ENCODE measurements around the gene CACNB2. TPM values are rescaled to one million over a fixed set of nuclear protein-coding genes. Genes with fewer than 3 reads are reported as not detected.

Gene CACNB2
- total and polyA plus RNA-seq, 2 of the 13 experiments (the other 11 are each of a cell fraction or from before 2014, with no cell fraction given): not detected

GRCh38 chr10:18551473-18551872 is 411.2 kb downstream of the CACNB2 start:
- Histone ChIP-seq H3K4me2 (ENCODE audit: low read depth, low read length) (no peak overlapping the region), H2AFZ (ENCODE audit: low read length) (no peak overlapping the region), H3K79me2 (ENCODE audit: insufficient read depth, low read length) (no peaks in the 10 kb centered on the region), H3K36me3 (replicated peaks in 1 of 2; ENCODE audit: control insufficient read depth in 1 of 2, insufficient read depth in 2 of 2, low read length in 2 of 2) (peaks cover 3 to 42% of the 10 kb centered on the region in 2 experiments), H3K4me3 (replicated peaks in 1 of 3; ENCODE audit: insufficient read depth in 1 of 3, low read depth in 2 of 3, low read length in 3 of 3) (no peak overlapping the region), H4K20me1 (ENCODE audit: insufficient read depth, low read length) (no peaks in the 10 kb centered on the region), H3K4me1 (ENCODE audit: insufficient read depth, low read length) (no peaks in the 10 kb centered on the region), H3K27ac (ENCODE audit: extremely low read length, insufficient read depth, low read length) (no peak overlapping the region), H3K9ac (ENCODE audit: insufficient read depth, low read depth, low read length) (no peak overlapping the region), H3K27me3 (ENCODE audit: control insufficient read depth in 1 of 2, insufficient read depth in 2 of 2, low read length in 2 of 2) (no peaks in the 10 kb centered on the region), H3K9me3 (ENCODE audit: low read length) (peaks cover 28% of the 10 kb centered on the region)
- 100% methylated on average over 2 of the region's 2 CpGs for WGBS (ENCODE audit: low lambda C conversion rate)
- DNase-seq (ENCODE audit: low spot score): no peak
- ChIA-PET POLR2A (no interaction called here), CTCF (ENCODE audit: low intra/inter-chr PET ratio, low total read pairs) (no interaction called here)
- TF ChIP-seq PLRG1 (conservative IDR thresholded peaks at IDR 0.05): no peak
- TF ChIP-seq FOXA3 (CRISPR knock-in tag; IDR thresholded peaks at IDR 0.05): no peak
- no peak for TF ChIP-seq GRHL1 (CRISPR knock-in tag; conservative IDR thresholded peaks at IDR 0.05)
- TF ChIP-seq MIXL1 (CRISPR knock-in tag; IDR thresholded peaks at IDR 0.05): no peak
- no peak for TF ChIP-seq HES4 (CRISPR knock-in tag; IDR thresholded peaks at IDR 0.05; ENCODE audit: borderline replicate concordance)
- TF ChIP-seq RBM22 (optimal IDR thresholded peaks at IDR 0.05; ENCODE audit: low read length): no peak
- in situ Hi-C loops (cut with HindIII; ENCODE audit: extremely low pct_ligation_motif_present, low pct_unique_long_range_greater_than_20kb): no loop called here
- no peak for FAIRE-seq
- intact Hi-C loops (cut with micrococcal nuclease; ENCODE audit: unreplicated experiment): no loop called here
- ATAC-seq: no peak
- BruUV-seq (replicated peaks): no TSS peak

DNA sequence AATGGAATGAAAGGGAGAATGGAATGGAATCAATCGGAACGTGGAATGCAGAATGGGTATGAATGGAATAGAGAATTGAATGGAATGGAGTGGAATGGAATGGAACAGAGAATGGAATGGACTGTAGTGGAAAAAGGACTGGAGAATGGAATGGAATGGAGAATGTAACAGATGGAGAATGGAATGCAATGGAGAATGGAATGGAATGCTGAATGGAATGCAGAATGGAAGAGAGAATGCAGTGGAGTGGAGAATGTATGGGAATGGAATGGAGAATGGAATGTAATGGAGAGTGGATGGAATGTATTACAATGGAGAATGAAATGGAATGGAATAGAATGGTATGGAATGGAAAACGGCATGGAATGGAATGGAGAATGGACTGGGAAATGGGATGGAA is 414.3 kb downstream of the CACNB2 start:
- Histone ChIP-seq H3K9me3 (ENCODE audit: low read length) (peaks cover 58% of the 10 kb centered on the region), H3K9ac (ENCODE audit: insufficient read depth, low read depth, low read length) (no peak overlapping the region), H3K27me3 (ENCODE audit: control insufficient read depth in 1 of 2, insufficient read depth in 2 of 2, low read length in 2 of 2) (no peaks in the 10 kb centered on the region), H3K27ac (ENCODE audit: extremely low read length, insufficient read depth, low read length) (no peak overlapping the region), H3K4me3 (replicated peaks in 1 of 3; ENCODE audit: insufficient read depth in 1 of 3, low read depth in 2 of 3, low read length in 3 of 3) (no peak overlapping the region), H3K4me2 (ENCODE audit: low read depth, low read length) (no peak overlapping the region), H3K79me2 (ENCODE audit: insufficient read depth, low read length) (no peaks in the 10 kb centered on the region), H3K36me3 (replicated peaks in 1 of 2; ENCODE audit: control insufficient read depth in 1 of 2, insufficient read depth in 2 of 2, low read length in 2 of 2) (peaks cover 3 to 52% of the 10 kb centered on the region in 2 experiments; a peak in 4 of 5 replicates), H3K4me1 (ENCODE audit: insufficient read depth, low read length) (no peaks in the 10 kb centered on the region), H2AFZ (ENCODE audit: low read length) (no peak overlapping the region), H4K20me1 (ENCODE audit: insufficient read depth, low read length) (no peaks in the 10 kb centered on the region)
- 96% methylated on average over 3 of the region's 3 CpGs for whole genome bisulfite sequencing (ENCODE audit: low lambda C conversion rate)
- POLR2A ChIA-PET: no interaction called here
- intact Hi-C loops (cut with micrococcal nuclease; ENCODE audit: unreplicated experiment): no loop called here
- no peak for DNase-seq (ENCODE audit: low spot score)
- TF ChIP-seq MED8 (CRISPR knock-in tag; IDR thresholded peaks at IDR 0.05; ENCODE audit: insufficient replicate concordance) (no peak), ZBTB21 (CRISPR knock-in tag; IDR thresholded peaks at IDR 0.05) (no peak)
- TF ChIP-seq, protein P1, sequence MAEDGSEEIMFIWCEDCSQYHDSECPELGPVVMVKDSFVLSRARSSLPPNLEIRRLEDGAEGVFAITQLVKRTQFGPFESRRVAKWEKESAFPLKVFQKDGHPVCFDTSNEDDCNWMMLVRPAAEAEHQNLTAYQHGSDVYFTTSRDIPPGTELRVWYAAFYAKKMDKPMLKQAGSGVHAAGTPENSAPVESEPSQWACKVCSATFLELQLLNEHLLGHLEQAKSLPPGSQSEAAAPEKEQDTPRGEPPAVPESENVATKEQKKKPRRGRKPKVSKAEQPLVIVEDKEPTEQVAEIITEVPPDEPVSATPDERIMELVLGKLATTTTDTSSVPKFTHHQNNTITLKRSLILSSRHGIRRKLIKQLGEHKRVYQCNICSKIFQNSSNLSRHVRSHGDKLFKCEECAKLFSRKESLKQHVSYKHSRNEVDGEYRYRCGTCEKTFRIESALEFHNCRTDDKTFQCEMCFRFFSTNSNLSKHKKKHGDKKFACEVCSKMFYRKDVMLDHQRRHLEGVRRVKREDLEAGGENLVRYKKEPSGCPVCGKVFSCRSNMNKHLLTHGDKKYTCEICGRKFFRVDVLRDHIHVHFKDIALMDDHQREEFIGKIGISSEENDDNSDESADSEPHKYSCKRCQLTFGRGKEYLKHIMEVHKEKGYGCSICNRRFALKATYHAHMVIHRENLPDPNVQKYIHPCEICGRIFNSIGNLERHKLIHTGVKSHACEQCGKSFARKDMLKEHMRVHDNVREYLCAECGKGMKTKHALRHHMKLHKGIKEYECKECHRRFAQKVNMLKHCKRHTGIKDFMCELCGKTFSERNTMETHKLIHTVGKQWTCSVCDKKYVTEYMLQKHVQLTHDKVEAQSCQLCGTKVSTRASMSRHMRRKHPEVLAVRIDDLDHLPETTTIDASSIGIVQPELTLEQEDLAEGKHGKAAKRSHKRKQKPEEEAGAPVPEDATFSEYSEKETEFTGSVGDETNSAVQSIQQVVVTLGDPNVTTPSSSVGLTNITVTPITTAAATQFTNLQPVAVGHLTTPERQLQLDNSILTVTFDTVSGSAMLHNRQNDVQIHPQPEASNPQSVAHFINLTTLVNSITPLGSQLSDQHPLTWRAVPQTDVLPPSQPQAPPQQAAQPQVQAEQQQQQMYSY (CRISPR knock-in tag; IDR thresholded peaks at IDR 0.05): peak; percentile 65; the same call in 1 of the 2 replicates
- in situ Hi-C loops (cut with HindIII; ENCODE audit: extremely low pct_ligation_motif_present, low pct_unique_long_range_greater_than_20kb): no loop called here
- BruUV-seq (replicated peaks): no TSS peak
- ATAC-seq: no peak
- FAIRE-seq: no peak
- CTCF ChIA-PET (ENCODE audit: low intra/inter-chr PET ratio, low total read pairs): no interaction called here
